Bronchial epithelial cell (primary cell): ENCODE data around the gene SIL1. TPM values are rescaled to one million over a fixed set of nuclear protein-coding genes. Genes with fewer than 3 reads are reported as not detected.
"Not testable (repeated sequence)": the region's sequence is repeated elsewhere in the genome, so short reads cannot be mapped to it uniquely, and the experiment has no call there.

Experiments
- DNase-seq: peaks from one replicate; pipeline ENCODE4 v3.0.0-alpha.2; 2010; ENCODE audit warnings: low read depth
- FAIRE-seq: peaks from 2 replicates; lab custom pipeline; 2011; peaks lifted over from hg19 to GRCh38; lab: Jason Lieb, UNC
- H3K27me3 ChIP-seq: 2 replicates; pipeline ENCODE4 v1.5.1; 2011; ENCODE audit warnings: low read length; ENCODE audit not compliant: control insufficient read depth, insufficient read depth
- H3K36me3 ChIP-seq: 2 replicates; pipeline ENCODE4 v1.5.1; 2011; ENCODE audit warnings: low read length; ENCODE audit not compliant: control insufficient read depth, insufficient read depth
- H3K4me3 ChIP-seq: 2 replicates; pipeline ENCODE4 v1.5.1; 2011; ENCODE audit warnings: mild to moderate bottlenecking, low read depth, low read length, control low read depth
- CTCF ChIP-seq: IDR thresholded peaks from 2 replicates; pipeline ENCODE4 v1.5.1; 2011; ENCODE audit warnings: mild to moderate bottlenecking, moderate library complexity, low read length, control low read depth, inconsistent platforms; ENCODE audit not compliant: insufficient read depth, severe bottlenecking
- total RNA-seq: library from RNA; depleted of rRNA; stranded (reverse); fragments of >200 nt; gene quantifications from 2 replicates; pipeline ENCODE4 v1.2.1, GENCODE V29; 2014

The SIL1 gene
- total RNA-seq, 1 donor from 2014 or later, result 85.3 TPM

GRCh38 chr5:139196296-139196956, 1.7 kb downstream of the SIL1 start:
- Histone ChIP-seq H3K36me3 (peaks cover 3% of the 10 kb centered on the region), H3K27me3 (no peaks in the 10 kb centered on the region), H3K4me3 (no peak overlapping the region)
- no peak for TF ChIP-seq CTCF
- FAIRE-seq (no peak), DNase-seq (no peak)

- Histone ChIP-seq H3K4me3 (no peak overlapping the region), H3K36me3 (peaks cover 3% of the 10 kb centered on the region), H3K27me3 (no peaks in the 10 kb centered on the region)
- TF ChIP-seq CTCF, result no peak
- DNase-seq (no peak), FAIRE-seq (no peak)
Observed at GRCh38 chr5:139194486-139194885, 3.7 kb downstream of the SIL1 start.

- peak; percentile 20 for TF ChIP-seq CTCF
- DNase-seq (no peak), FAIRE-seq (no peak)
- Histone ChIP-seq H3K4me3 (no peak overlapping the region), H3K27me3 (no peaks in the 10 kb centered on the region), H3K36me3 (peaks cover 3% of the 10 kb centered on the region)
Observed at GRCh38 chr5:139193928-139194327, 4.2 kb downstream of the SIL1 start.

GRCh38 chr5:139192906-139193305, 5.3 kb downstream of the SIL1 start:
- not testable (repeated sequence) for DNase-seq, H3K36me3 ChIP-seq, FAIRE-seq, H3K27me3 ChIP-seq, H3K4me3 ChIP-seq

- DNase-seq, H3K27me3 ChIP-seq, H3K36me3 ChIP-seq, H3K4me3 ChIP-seq, FAIRE-seq: not testable (repeated sequence)
Observed at GRCh38 chr5:139191954-139192353, 6.2 kb downstream of the SIL1 start.

GRCh38 chr5:139190125-139190524, 8.0 kb downstream of the SIL1 start:
- no peak for TF ChIP-seq CTCF
- FAIRE-seq (no peak), DNase-seq (no peak)
- no peaks in the 10 kb centered on the region for H3K36me3 ChIP-seq
- no peak overlapping the region for H3K4me3 ChIP-seq
- no peaks in the 10 kb centered on the region for H3K27me3 ChIP-seq

GRCh38 chr5:139188558-139189270, 9.5 kb downstream of the SIL1 start:
- FAIRE-seq (no peak), DNase-seq (no peak)
- TF ChIP-seq CTCF, result no peak
- no peaks in the 10 kb centered on the region for H3K27me3 ChIP-seq
- H3K36me3 ChIP-seq, result no peaks in the 10 kb centered on the region
- no peak overlapping the region for H3K4me3 ChIP-seq
